ENCODE data around the gene GRAMD1B. TPM values are rescaled to one million over a fixed set of nuclear protein-coding genes. Genes with fewer than 3 reads are reported as not detected.

GRAMD1B gene
- total RNA-seq, 3 donors from 2014 or later, result 2.0 to 10.2 (median 8.2) TPM

DNA sequence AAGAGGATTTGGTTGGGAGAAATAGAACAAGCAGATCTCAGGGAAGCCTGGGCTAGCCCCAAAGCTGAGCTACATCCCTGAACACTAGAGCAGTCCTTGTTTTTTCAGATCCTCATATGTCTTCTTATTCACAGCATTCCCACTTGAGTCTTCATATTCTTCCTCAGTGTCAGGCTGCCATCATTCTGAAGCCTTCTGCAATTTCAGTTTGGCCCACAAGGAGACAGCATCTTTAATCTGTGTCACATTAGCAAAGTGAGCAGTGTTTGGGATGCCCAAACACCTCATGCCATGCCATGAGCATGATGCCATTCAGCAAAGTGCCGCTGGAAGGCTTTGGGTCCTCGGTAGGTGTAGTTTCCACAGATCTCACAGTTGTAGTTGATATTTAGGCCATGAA, 167.8 kb downstream of the GRAMD1B start:
- intact Hi-C loops (cut with DNase I; ENCODE audit: low total_unique reads), result no loop called here
- no peaks in the 10 kb centered on the region for H3K36me3 ChIP-seq
- H3K4me3 ChIP-seq, result no peak overlapping the region
- DNase-seq (ENCODE audit: low spot score in 2 of 2), result no peak
- no peaks in the 10 kb centered on the region for H3K9me3 ChIP-seq
- H3K4me1 ChIP-seq, result no peaks in the 10 kb centered on the region
- no peaks in the 10 kb centered on the region for H3K27me3 ChIP-seq
- H3K27ac ChIP-seq, result no peak overlapping the region
- TF ChIP-seq POLR2A (IDR thresholded peaks at IDR 0.05), result no peak
- TF ChIP-seq, protein P1, sequence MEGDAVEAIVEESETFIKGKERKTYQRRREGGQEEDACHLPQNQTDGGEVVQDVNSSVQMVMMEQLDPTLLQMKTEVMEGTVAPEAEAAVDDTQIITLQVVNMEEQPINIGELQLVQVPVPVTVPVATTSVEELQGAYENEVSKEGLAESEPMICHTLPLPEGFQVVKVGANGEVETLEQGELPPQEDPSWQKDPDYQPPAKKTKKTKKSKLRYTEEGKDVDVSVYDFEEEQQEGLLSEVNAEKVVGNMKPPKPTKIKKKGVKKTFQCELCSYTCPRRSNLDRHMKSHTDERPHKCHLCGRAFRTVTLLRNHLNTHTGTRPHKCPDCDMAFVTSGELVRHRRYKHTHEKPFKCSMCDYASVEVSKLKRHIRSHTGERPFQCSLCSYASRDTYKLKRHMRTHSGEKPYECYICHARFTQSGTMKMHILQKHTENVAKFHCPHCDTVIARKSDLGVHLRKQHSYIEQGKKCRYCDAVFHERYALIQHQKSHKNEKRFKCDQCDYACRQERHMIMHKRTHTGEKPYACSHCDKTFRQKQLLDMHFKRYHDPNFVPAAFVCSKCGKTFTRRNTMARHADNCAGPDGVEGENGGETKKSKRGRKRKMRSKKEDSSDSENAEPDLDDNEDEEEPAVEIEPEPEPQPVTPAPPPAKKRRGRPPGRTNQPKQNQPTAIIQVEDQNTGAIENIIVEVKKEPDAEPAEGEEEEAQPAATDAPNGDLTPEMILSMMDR (IDR thresholded peaks at IDR 0.05), result no peak
- TF ChIP-seq POLR2AphosphoS5 (IDR thresholded peaks at IDR 0.05), result no peak

DNA sequence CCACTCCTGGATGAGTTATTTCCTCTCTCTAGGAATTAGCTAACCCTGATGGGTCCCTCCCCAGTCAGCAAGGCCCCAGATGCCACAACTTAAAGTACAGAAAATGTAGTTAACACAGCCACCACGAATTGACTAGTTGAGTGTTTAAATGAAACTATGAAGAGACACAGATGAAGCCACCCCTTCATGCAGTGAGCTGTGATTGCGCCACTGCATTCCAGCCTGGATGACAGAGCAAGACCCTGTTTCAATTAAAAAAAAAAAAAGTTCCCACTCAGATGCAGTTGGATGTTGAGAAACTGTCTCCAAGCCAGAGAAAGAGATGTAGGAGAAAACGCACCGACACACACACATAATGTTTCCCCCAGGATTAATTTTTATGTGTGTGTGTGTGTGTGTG, 171.1 kb downstream of the GRAMD1B start:
- intact Hi-C loops (cut with DNase I; ENCODE audit: low total_unique reads), result no loop called here
- TF ChIP-seq POLR2A (IDR thresholded peaks at IDR 0.05) (no peak), POLR2AphosphoS5 (IDR thresholded peaks at IDR 0.05) (no peak)
- TF ChIP-seq, protein P1 (IDR thresholded peaks at IDR 0.05), result no peak
- Histone ChIP-seq H3K4me1 (no peaks in the 10 kb centered on the region), H3K27me3 (no peaks in the 10 kb centered on the region), H3K36me3 (no peaks in the 10 kb centered on the region), H3K9me3 (no peaks in the 10 kb centered on the region), H3K4me3 (no peak overlapping the region), H3K27ac (peak overlapping the region in 1 of 2 donors; percentile 55)
- no peak for DNase-seq (ENCODE audit: low spot score in 2 of 2)

DNA sequence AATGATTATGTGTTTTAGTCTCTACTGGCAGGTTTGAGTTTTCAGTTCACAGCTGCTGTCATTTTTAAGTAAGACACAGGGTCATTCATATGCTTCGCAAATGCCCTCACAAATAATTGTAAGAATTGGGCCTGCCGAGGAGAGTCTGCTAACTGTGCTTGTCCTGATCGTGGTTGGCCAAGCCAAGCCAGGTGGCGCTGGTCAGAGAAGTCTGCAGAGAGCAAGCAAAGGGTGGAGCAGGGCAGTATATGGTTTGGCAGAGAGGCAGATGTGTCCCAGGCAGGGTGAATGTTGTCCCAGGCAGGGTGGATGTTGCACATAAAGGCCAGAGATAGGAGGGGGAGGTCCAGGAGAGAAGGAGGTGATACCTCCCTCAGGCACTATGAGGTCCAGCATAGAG, 171.7 kb downstream of the GRAMD1B start:
- H3K9me3 ChIP-seq, result no peaks in the 10 kb centered on the region
- no peaks in the 10 kb centered on the region for H3K4me1 ChIP-seq
- TF ChIP-seq, protein P1 (IDR thresholded peaks at IDR 0.05), result no peak
- TF ChIP-seq POLR2A (IDR thresholded peaks at IDR 0.05) (no peak), POLR2AphosphoS5 (IDR thresholded peaks at IDR 0.05) (no peak)
- no peak for DNase-seq (ENCODE audit: low spot score in 2 of 2)
- no peaks in the 10 kb centered on the region for H3K36me3 ChIP-seq
- intact Hi-C loops (cut with DNase I; ENCODE audit: low total_unique reads), result no loop called here
- H3K4me3 ChIP-seq, result no peak overlapping the region
- no peaks in the 10 kb centered on the region for H3K27me3 ChIP-seq
- H3K27ac ChIP-seq, result no peak overlapping the region

GRCh38 chr11:123603666-123604065, 173.6 kb downstream of the GRAMD1B start:
- Histone ChIP-seq H3K27me3 (no peaks in the 10 kb centered on the region), H3K4me1 (no peaks in the 10 kb centered on the region), H3K4me3 (no peak overlapping the region), H3K36me3 (no peaks in the 10 kb centered on the region), H3K27ac (no peak overlapping the region), H3K9me3 (no peaks in the 10 kb centered on the region)
- TF ChIP-seq, protein P1 (IDR thresholded peaks at IDR 0.05), result no peak
- TF ChIP-seq POLR2A (IDR thresholded peaks at IDR 0.05) (no peak), POLR2AphosphoS5 (IDR thresholded peaks at IDR 0.05) (no peak)
- intact Hi-C loops (cut with DNase I; ENCODE audit: low total_unique reads), result no loop called here
- DNase-seq (ENCODE audit: low spot score in 2 of 2), result no peak

- no peak overlapping the region for H3K4me3 ChIP-seq
- no peaks in the 10 kb centered on the region for H3K9me3 ChIP-seq
- no peak for DNase-seq (ENCODE audit: low spot score in 2 of 2)
- intact Hi-C loops (cut with DNase I; ENCODE audit: low total_unique reads), result no loop called here
- no peaks in the 10 kb centered on the region for H3K27me3 ChIP-seq
- no peaks in the 10 kb centered on the region for H3K4me1 ChIP-seq
- no peak overlapping the region for H3K27ac ChIP-seq
- TF ChIP-seq POLR2A (IDR thresholded peaks at IDR 0.05) (no peak), POLR2AphosphoS5 (IDR thresholded peaks at IDR 0.05) (no peak)
- TF ChIP-seq, protein P1 (IDR thresholded peaks at IDR 0.05), result no peak
- no peaks in the 10 kb centered on the region for H3K36me3 ChIP-seq
These were observed 177.7 kb downstream of the GRAMD1B start for GRCh38 chr11:123607781-123608180.

All from breast epithelium (tissue), 4 donors.